ENCODE results near the gene C5orf34. TPM values are rescaled to one million over a fixed set of nuclear protein-coding genes. Genes with fewer than 3 reads are reported as not detected.

C5orf34 gene
- polyA plus RNA-seq, 1 of the 3 experiments (the other 2 are of a cell fraction) = 2.9 TPM

GRCh38 chr5:43520615-43521014 lies 5.7 kb upstream of the C5orf34 start:
- Histone ChIP-seq H3K9ac (no peak overlapping the region), H3K4me1 (ENCODE audit: control insufficient read depth in 1 of 2, insufficient read depth in 2 of 2, low read depth in 1 of 2, low read length in 1 of 2) (peaks cover 0 to 24% of the 10 kb centered on the region in 2 experiments; a peak in 2 of 4 replicates), H3K36me3 (replicated peaks in 1 of 2; ENCODE audit: control insufficient read depth in 1 of 2, insufficient read depth in 2 of 2, low read length in 1 of 2) (peaks cover 13% of the 10 kb centered on the region in 2 experiments), H4K20me1 (ENCODE audit: insufficient read depth) (no peaks in the 10 kb centered on the region), H3K4me2 (no peak overlapping the region), H3K27me3 (ENCODE audit: insufficient read depth) (no peaks in the 10 kb centered on the region), H3F3A (replicated peaks; ENCODE audit: insufficient read depth) (peaks cover 5% of the 10 kb centered on the region), H3K27ac (ENCODE audit: low read depth in 2 of 2, low read length in 1 of 2) (no peak overlapping the region), H3K9me2 (no peaks in the 10 kb centered on the region), H2AFZ (ENCODE audit: low read depth) (no peak overlapping the region), H3K4me3 (ENCODE audit: low read depth in 2 of 2, low read length in 1 of 2) (no peak overlapping the region), H3K79me2 (ENCODE audit: insufficient read depth) (no peaks in the 10 kb centered on the region), H3K9me3 (no peaks in the 10 kb centered on the region)
- TF ChIP-seq, protein P1, sequence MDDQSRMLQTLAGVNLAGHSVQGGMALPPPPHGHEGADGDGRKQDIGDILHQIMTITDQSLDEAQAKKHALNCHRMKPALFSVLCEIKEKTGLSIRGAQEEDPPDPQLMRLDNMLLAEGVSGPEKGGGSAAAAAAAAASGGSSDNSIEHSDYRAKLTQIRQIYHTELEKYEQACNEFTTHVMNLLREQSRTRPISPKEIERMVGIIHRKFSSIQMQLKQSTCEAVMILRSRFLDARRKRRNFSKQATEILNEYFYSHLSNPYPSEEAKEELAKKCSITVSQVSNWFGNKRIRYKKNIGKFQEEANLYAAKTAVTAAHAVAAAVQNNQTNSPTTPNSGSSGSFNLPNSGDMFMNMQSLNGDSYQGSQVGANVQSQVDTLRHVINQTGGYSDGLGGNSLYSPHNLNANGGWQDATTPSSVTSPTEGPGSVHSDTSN (IDR thresholded peaks at IDR 0.05) = no peak
- no peak for TF ChIP-seq MEF2A (IDR thresholded peaks at IDR 0.05; ENCODE audit: borderline replicate concordance, low read depth)
- TF ChIP-seq, protein P2, sequence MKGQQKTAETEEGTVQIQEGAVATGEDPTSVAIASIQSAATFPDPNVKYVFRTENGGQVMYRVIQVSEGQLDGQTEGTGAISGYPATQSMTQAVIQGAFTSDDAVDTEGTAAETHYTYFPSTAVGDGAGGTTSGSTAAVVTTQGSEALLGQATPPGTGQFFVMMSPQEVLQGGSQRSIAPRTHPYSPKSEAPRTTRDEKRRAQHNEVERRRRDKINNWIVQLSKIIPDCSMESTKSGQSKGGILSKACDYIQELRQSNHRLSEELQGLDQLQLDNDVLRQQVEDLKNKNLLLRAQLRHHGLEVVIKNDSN (IDR thresholded peaks at IDR 0.05; ENCODE audit: borderline replicate concordance, low read depth) = no peak
- TF ChIP-seq RFX5 (IDR thresholded peaks at IDR 0.05; ENCODE audit: low read length) = no peak
- TF ChIP-seq NRF1 (IDR thresholded peaks at IDR 0.05; ENCODE audit: low read depth, low read length) = no peak
- no peak for TF ChIP-seq POLR2AphosphoS5 (IDR thresholded peaks at IDR 0.05; ENCODE audit: low read depth, low read length)
- no peak for TF ChIP-seq CTCF (IDR thresholded peaks at IDR 0.05)
- no peak for TF ChIP-seq EZH2phosphoT487 (IDR thresholded peaks at IDR 0.05; ENCODE audit: borderline replicate concordance, low read depth)
- no peak for TF ChIP-seq CHD2 (IDR thresholded peaks at IDR 0.05; ENCODE audit: low read length, partially characterized antibody)
- TF ChIP-seq FOSL2 (IDR thresholded peaks at IDR 0.05; ENCODE audit: borderline replicate concordance, low read depth) = no peak
- TF ChIP-seq FOXJ3 (CRISPR knock-in tag; IDR thresholded peaks at IDR 0.05) = no peak
- no peak for TF ChIP-seq SIN3A (IDR thresholded peaks at IDR 0.05; ENCODE audit: borderline replicate concordance, low read depth, low read length)
- TF ChIP-seq GABPA (IDR thresholded peaks at IDR 0.05; ENCODE audit: low read depth) = no peak
- no peak for TF ChIP-seq SMC3 (IDR thresholded peaks at IDR 0.05; ENCODE audit: low read depth, low read length)
- no peak for TF ChIP-seq MAX (IDR thresholded peaks at IDR 0.05; ENCODE audit: low read depth)
- WGBS (ENCODE audit: low lambda C conversion rate) = 100% methylated on average over 1 of the region's 1 CpG
- no peak for DNase-seq
- CTCF ChIA-PET = interaction anchor here (1.2 kb wide), 1 partner anchor 37 kb away, joined by 3 read pairs; the partner anchor contains the start of gene TMEM267
- POLR2A ChIA-PET = no interaction called here
